Measurements from ENCODE around the gene TMEM272. TPM values are rescaled to one million over a fixed set of nuclear protein-coding genes. Genes with fewer than 3 reads are reported as not detected.
"Not testable (repeated sequence)": the region's sequence is repeated elsewhere in the genome, so short reads cannot be mapped to it uniquely, and the experiment has no call there.

Gene TMEM272
- polyA plus RNA-seq, 4 donors: 0.14 to 0.66 (median 0.35) TPM

DNA sequence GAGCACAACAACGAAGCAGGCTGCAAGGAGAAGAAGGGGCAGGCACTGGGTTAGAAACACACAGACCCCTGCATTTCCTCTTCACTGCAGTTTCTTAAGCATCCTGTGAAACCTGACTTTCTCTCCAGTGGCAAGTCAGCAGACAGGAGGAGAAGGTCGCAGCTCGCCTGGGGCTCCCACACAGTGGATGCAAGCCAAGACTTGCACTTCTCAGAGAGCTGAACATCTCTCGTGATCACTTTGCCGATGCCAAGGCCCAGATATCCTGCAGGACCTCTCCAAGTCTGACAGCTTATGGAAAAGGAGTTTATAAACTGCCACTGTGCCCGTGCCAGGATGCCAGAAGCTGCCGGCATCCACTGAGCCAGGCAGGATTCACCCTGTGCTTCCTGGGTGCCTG is 18.4 kb downstream of the TMEM272 start:
- no peak for DNase-seq (ENCODE audit: low read depth in 4 of 4, low spot score in 3 of 4)

DNA sequence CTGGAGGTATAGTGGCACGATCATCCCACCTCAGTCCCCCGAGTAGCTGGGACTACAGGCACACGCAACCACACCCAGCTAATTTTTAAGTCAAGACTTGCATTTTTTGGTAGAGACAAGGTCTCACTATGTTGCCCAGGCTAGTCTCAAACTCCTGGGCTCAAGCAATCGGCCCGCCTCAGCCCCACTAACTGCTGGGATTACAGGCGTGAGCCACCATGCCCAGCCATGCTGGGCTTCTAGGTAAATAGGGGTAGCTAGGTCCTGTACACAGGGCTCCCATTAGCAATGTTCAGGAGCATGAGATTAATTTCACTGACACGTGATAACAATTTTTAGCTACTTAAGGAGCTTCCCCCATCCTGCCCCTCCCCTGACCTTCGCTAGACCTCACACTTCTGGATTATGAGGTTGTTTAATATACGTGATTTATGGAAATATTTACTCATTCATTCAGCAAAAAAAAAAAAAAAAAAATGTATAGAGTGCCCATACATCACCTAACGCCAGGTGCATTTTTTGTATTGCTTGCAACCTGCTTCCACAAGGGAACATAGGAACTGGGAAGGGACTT is 19.2 kb downstream of the TMEM272 start:
- no peak for DNase-seq (ENCODE audit: low read depth in 4 of 4, low spot score in 3 of 4)

DNA sequence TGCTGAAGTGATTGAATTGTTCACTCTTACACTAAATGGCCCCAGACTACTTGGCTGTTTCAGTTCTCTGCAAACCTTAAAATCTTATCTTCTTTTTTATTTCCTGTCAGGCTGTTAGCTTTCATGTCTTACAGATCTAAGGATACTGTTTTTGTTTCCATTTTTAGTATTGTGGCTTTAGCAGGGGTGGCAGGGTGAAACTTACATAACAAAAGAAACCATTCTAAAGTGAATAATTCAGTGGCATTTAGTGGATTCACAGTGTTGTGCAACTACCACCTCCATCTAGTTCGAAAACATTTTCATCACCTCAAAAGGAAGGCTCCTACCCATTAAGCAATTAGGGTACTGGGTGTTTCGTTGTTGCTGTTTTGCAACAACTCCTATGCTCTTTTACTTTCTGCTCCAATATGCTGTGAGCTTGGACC is 19.8 kb downstream of the TMEM272 start:
- no peak for DNase-seq (ENCODE audit: low read depth in 4 of 4, low spot score in 3 of 4)

DNA sequence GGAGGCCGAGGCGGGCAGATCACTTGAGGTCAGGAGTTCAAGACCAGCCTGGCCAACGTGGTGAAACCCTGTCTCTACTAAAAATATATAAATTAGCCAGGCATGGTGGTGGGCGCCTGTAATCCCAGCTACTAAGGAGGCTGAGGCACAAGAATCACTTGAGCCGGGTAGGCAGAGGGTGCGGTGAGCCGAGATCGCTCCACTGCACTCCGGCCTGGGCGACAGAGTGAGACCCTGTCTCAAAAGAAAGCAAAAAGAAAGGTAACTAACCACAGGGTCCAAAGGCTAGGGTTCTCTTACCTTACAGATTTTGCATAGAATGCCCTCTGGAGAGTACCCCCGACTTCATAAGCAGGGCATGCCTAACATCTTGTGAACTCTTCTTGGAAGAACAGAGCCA is 20.3 kb downstream of the TMEM272 start:
- DNase-seq (ENCODE audit: low read depth in 4 of 4, low spot score in 3 of 4): not testable (repeated sequence)

DNA sequence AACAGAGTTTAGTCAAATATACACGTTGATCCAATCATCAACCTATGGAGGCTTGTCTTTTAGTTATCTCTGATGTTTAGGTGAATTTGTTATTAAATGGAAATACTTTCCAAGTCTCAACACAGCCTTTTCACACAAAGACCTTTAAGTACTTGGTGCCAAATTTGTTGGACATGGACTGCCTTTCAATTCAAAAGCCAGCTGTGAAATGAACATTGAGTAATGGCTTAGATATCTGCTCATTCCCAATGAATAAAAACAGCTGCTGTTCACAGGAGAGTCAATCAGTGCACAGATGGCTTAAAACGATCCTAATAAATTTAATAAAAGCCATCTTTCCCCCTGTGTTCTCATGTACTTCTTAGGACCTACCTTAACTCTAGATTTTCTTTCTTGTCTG is 21.1 kb downstream of the TMEM272 start:
- DNase-seq (ENCODE audit: low read depth in 4 of 4, low spot score in 3 of 4): no peak

DNA sequence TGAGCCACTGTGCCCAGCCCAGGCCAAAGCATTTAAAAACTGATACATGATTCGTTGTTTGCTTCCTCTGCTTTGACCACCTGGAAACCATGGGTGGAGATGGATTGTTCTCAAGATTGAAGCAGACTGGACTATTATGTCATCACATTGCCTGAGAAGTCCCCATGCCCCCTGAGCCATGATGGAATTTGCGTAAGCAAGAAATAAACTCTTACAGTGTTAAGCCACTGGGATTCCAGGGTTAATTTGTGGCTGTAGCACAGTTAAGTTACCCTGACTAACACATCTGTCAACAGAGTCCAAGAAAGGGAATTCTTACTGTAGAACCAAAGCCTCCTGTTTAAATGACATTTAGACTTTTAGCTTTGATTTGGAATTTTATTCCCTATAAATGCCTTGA is 21.6 kb downstream of the TMEM272 start:
- no peak for DNase-seq (ENCODE audit: low read depth in 4 of 4, low spot score in 3 of 4)

DNA sequence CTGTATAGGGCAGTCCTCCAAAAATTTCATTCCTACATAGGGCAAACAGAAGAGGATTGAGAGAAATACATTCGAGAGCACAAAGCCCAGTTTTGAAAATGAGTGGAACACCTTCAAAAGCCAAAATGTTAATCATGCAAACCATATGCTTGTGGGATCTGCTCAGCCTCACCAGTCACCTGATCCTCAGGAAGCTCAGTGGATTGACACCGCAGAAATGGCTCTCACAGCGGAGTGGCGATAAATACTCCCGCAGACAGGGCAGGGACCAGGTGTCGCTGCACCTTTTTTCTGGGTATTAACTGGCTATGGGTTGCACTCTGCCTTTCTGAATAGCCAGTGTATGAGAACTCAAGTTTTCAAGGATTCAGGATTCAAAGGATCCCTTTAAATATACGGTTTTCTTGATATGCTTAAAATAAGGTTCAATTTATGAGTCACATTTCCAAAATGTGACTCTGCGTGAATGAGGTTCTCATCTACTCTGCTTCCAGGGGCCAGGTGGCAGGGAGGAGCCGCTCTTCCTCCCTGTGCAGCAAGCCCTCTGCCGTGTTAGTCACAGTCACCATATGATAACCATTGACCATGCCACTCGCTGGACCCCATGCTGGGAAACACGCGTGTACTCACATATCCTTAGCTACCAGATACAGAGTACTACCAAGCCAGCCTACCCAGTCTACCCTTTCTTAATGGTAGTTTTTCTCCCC is 22.7 kb downstream of the TMEM272 start:
- no peak for DNase-seq (ENCODE audit: low read depth in 4 of 4, low spot score in 3 of 4)

DNA sequence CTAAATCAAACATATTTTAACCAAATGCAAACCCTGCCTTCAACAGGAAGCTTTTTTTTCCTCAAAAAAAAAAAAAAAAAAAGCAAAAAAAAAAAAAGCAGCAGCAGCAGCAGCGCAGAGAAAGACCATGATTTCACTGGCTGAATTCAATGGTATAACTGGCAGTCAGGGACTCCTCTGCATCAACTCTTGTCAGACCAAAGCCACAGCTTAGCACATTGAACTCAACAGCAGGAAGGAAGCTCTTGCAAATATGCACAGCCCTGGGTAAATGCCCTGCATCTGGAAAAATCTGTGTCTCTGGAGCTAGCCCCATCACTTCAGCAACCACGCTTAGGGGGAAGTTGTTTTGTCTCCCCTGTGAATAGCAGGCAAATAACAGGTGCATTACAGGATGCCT is 23.4 kb downstream of the TMEM272 start:
- DNase-seq (ENCODE audit: low read depth in 4 of 4, low spot score in 3 of 4): no peak

- no peak for DNase-seq (ENCODE audit: low read depth in 4 of 4, low spot score in 3 of 4)
These were observed 24.9 kb downstream of the TMEM272 start for GRCh38 chr13:51820016-51820597.

DNA sequence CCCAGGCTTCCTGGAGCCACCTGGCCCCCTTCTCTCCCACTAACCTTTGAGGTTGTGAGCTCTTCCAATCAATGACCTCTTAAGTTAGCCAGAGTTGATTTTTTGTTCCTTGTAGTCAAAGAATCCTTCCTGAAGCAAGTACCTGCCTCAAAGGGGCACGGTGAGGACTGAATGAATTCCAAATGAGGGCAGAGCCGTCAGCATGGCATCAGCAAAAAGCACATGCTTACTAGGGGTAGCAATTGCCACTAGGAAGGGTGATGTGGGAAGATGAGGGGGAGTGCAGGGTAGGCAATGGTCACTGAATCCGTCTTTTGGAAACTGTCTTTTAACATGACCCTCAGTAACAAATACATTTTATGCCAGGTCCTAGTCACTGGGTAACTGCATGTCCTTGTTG is 25.4 kb downstream of the TMEM272 start:
- DNase-seq (ENCODE audit: low read depth in 4 of 4, low spot score in 3 of 4): no peak

DNA sequence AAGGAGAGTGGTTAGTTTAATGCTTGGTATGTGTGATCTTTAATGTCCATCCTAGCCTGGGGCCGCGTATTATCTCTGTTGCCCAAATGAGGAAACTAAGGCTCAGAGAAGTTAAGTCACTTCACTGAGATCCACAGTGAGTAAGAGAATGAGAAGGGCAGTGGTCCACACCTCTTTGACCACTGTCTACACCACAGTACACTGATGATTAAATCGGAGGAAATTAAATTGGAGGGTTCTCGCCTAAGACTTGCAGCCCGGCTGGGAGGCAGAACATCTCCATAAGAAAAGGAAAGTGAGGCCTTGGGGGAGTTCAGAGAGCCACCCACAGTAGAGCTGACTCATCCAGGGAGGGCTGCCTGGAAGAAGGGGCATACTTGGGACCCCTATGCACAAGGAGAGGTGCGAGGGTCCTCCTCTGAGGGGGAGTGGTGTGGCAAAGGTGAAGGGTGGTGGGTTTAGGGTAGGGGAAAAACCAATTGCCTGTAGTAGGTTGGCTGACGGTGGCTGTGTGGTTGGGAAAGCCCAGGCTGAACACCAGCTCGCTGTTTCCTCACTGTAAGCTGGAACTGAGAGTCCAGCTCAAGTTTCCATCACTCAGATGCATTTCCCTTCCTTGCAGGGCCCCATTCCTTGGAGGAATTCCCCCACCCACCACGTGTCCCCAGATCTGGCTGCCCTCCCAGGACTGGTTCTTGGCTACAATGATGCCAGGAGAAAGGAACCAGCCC is 26.0 kb downstream of the TMEM272 start:
- no peak for DNase-seq (ENCODE audit: low read depth in 4 of 4, low spot score in 3 of 4)

- no peak for DNase-seq (ENCODE audit: low read depth in 4 of 4, low spot score in 3 of 4)
These were observed 26.7 kb downstream of the TMEM272 start for GRCh38 chr13:51818276-51818675.

GRCh38 chr13:51817717-51818116 is 27.3 kb downstream of the TMEM272 start:
- no peak for DNase-seq (ENCODE audit: low read depth in 4 of 4, low spot score in 3 of 4)

DNA sequence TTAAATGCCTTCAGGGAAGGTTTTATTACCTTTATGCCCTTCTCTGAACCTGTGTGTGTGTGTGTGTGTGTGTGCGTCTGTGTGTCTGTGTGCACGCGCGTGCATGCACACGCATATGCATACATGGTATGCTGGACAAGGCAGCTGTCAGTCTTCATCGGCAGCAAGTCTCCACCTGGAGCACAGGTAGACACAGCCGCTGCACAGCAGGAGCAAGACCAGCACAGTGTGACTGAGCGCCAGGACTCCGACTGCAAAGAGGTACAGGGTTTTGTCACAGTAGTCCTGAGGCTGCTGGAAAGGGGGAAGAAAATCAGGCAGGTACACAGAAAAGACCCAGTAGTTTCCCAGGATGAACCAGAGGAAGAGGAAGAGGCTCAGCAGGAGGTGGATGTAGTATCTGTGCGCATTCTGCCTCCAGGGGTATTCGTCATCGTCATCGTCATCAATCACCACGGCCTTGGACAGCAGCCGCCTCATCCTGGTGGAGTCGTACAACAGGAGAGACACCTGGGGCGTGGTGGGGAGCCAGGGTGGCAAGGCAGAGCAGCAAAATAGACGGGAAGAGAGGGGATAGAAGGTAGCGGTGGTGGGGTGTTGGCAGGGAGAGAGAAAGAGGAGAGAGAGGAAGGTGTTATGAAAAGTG is 28.2 kb downstream of the TMEM272 start:
- no peak for DNase-seq (ENCODE audit: low read depth in 4 of 4, low spot score in 3 of 4)

DNA sequence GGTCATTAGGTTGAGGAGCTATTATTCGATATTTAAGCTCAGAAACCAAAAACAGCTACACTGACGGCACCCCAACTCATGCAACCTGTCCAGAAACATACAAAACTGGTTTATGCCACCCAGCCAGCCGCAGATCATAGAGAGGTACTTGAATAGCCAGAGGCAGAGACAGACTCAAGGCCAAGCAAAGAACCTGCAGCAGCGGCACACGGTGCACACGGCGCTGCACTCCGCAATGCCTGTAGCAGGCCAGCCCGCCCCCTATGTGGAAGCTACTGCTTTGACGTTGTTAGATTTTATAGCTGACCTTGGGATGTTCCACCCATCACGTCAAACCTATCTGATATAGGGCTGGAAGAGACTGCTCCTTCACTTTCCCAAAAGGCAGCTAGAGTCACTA is 29.1 kb downstream of the TMEM272 start:
- DNase-seq (ENCODE audit: low read depth in 4 of 4, low spot score in 3 of 4): no peak

DNA sequence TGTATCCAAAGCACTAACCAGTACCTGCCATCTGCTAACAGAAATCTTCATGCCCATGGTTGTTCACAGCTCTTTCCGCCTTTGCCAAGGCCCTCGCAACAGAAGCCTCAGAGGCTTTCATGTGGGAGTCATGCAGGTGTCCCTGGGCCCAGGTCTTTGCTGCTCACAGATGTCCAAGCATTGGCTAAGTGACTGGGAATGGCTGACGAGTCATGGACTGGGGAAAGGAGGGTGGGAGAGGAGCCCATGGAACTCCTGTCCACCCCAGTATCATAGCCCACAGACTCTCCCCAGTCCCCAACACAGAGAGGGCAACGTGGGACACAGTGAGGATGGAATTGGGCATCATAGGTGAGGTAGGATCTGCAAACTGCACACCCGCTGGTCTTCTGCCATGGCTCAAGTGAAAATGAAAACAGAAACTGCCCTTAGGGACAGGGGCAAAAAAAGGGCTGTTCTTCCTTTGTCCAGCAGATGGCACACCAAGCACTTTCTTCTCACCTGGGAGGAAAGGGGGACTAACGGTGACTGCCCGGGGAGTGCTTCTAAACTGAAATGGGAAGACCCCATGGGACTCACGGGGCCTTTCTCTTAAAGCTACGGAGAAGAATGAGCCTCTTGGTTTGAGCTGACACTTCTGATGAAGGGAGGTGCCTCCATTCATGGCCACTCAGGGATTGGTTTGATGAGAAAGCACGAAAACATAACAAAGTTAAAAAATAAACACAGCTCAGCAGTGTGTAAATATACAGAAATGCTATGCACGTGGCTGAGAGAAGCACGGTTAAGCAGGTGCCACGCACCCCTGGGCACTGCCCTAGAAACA is 29.9 kb downstream of the TMEM272 start:
- no peak for DNase-seq (ENCODE audit: low read depth in 4 of 4, low spot score in 3 of 4)

- DNase-seq (ENCODE audit: low read depth in 4 of 4, low spot score in 3 of 4): no peak
These were observed 30.9 kb downstream of the TMEM272 start for GRCh38 chr13:51814071-51814470.

GRCh38 chr13:51811920-51812451 is 33.0 kb downstream of the TMEM272 start:
- DNase-seq (ENCODE audit: low read depth in 4 of 4, low spot score in 3 of 4): no peak

GRCh38 chr13:51811046-51811445 is 33.9 kb downstream of the TMEM272 start:
- no peak for DNase-seq (ENCODE audit: low read depth in 4 of 4, low spot score in 3 of 4)

- DNase-seq (ENCODE audit: low read depth in 4 of 4, low spot score in 3 of 4): no peak
These were observed 36.2 kb downstream of the TMEM272 start for GRCh38 chr13:51808811-51809210.

Data from left renal pelvis (tissue), 4 donors.